SK-N-SH (cell line): Measurements from ENCODE around the gene GOLGA6C. TPM values are rescaled to one million over a fixed set of nuclear protein-coding genes. Genes with fewer than 3 reads are reported as not detected.
"Not testable (repeated sequence)": the region's sequence is repeated elsewhere in the genome, so short reads cannot be mapped to it uniquely, and the experiment has no call there.

Experiments used
- CTCF ChIA-PET: fragments of 300-600, 350-600 bp; formaldehyde crosslinking; extraction: SDS; loops from one replicate; lab custom pipeline; 2021; lab: Yijun Ruan, JAX
- POLR2A ChIA-PET: fragments of 350-600 bp; sonication (Branson Sonifier 250); formaldehyde crosslinking; extraction: SDS; loops from one replicate; lab custom pipeline; 2020; ENCODE audit warnings: antibody characterized with exemption, inconsistent platforms; lab: Yijun Ruan, JAX
- DNase-seq: peaks from one replicate; pipeline ENCODE4 v3.0.0; 2012
- H2AFZ ChIP-seq: fragments of 200-600 bp; sonication (generic); 2 replicates; pipeline ENCODE4 v1.8.1; 2016; ENCODE audit warnings: antibody characterized with exemption, mild to moderate bottlenecking, low read depth
- H3F3A ChIP-seq: fragments of 200-600 bp; sonication (generic); replicated peaks from 2 replicates; pipeline ENCODE3; 2016; ENCODE audit warnings: antibody characterized with exemption, mild to moderate bottlenecking; ENCODE audit not compliant: insufficient read depth
- H3K27ac ChIP-seq, 2 experiments: fragments of 200-500 bp in 1 of 2; fragments of 200-600 bp in 1 of 2; sonication (Bioruptor generic) in 1 of 2; sonication (generic), shearing (Covaris generic) in 1 of 2; 2 replicates each; pipeline versions ENCODE4 v1.5.1 to v1.6.1; 2014 to 2016; ENCODE audit warnings: low read depth in 2 of 2, inconsistent platforms in 1 of 2, low read length in 1 of 2, mild to moderate bottlenecking in 1 of 2, mixed read lengths in 1 of 2
- H3K27me3 ChIP-seq: fragments of 200-600 bp; sonication (generic), shearing (Covaris generic); 2 replicates; pipeline ENCODE4 v1.6.1; 2016; ENCODE audit warnings: mixed run types; ENCODE audit not compliant: insufficient read depth
- H3K36me3 ChIP-seq, 2 experiments: fragments of 200-500 bp in 1 of 2; fragments of 200-600 bp in 1 of 2; sonication (Bioruptor generic) in 1 of 2; sonication (generic) in 1 of 2; replicated peaks in 1 of 2; 2 replicates each; pipeline versions ENCODE3 to v1.5.1; 2014 to 2016; ENCODE audit warnings: low read length in 1 of 2, mild to moderate bottlenecking in 1 of 2; ENCODE audit not compliant: insufficient read depth in 2 of 2, control insufficient read depth in 1 of 2
- H3K4me1 ChIP-seq, 2 experiments: fragments of 200-500 bp in 1 of 2; fragments of 200-600 bp in 1 of 2; sonication (Bioruptor generic) in 1 of 2; sonication (generic), shearing (Covaris generic) in 1 of 2; 2 replicates each; pipeline versions ENCODE4 v1.5.1 to v1.6.1; 2014 to 2016; ENCODE audit warnings: low read depth in 1 of 2, low read length in 1 of 2, mixed run types in 1 of 2; ENCODE audit not compliant: insufficient read depth in 2 of 2, control insufficient read depth in 1 of 2
- H3K4me2 ChIP-seq: fragments of 200-600 bp; sonication (generic), shearing (Covaris generic); 2 replicates; pipeline ENCODE4 v1.6.1; 2017; ENCODE audit warnings: mixed run types
- H3K4me3 ChIP-seq, 2 experiments: fragments of 200-500 bp in 1 of 2; fragments of 200-600 bp in 1 of 2; sonication (Bioruptor generic) in 1 of 2; sonication (generic), shearing (Covaris generic) in 1 of 2; 2 replicates each; pipeline versions ENCODE4 v1.5.1 to v1.8.1; 2014 to 2016; ENCODE audit warnings: low read depth in 2 of 2, inconsistent platforms in 1 of 2, low read length in 1 of 2, mild to moderate bottlenecking in 1 of 2, mixed read lengths in 1 of 2, moderate library complexity in 1 of 2
- H3K79me2 ChIP-seq: fragments of 200-600 bp; sonication (generic); 2 replicates; pipeline ENCODE4 v1.8.1; 2017; ENCODE audit warnings: mild to moderate bottlenecking; ENCODE audit not compliant: insufficient read depth
- H3K9ac ChIP-seq: fragments of 200-600 bp; sonication (generic); 2 replicates; pipeline ENCODE4 v1.6.1; 2017; ENCODE audit warnings: mixed run types
- H3K9me2 ChIP-seq: fragments of 200-600 bp; sonication (generic); 2 replicates; pipeline ENCODE4 v1.6.1; 2017; ENCODE audit warnings: mixed run types
- H3K9me3 ChIP-seq: fragments of 200-600 bp; sonication (generic); 2 replicates; pipeline ENCODE4 v1.6.1; 2017; ENCODE audit warnings: mixed run types, mild to moderate bottlenecking, moderate library complexity
- H4K20me1 ChIP-seq: fragments of 200-600 bp; sonication (generic); 2 replicates; pipeline ENCODE4 v1.6.1; 2017; ENCODE audit warnings: mild to moderate bottlenecking, mixed run types; ENCODE audit not compliant: insufficient read depth
- EP300 ChIP-seq, 2 experiments: IDR thresholded peaks; 2 replicates each; pipeline versions ENCODE4 v1.4.0 to v1.6.1; 2012; ENCODE audit warnings: borderline replicate concordance in 1 of 2, low read depth in 1 of 2, low read length in 1 of 2
- EZH2phosphoT487 ChIP-seq: fragments of 200-600 bp; sonication (generic); IDR thresholded peaks from 2 replicates; pipeline ENCODE4 v1.6.1; 2017; ENCODE audit warnings: low read depth, mixed run types, mild to moderate bottlenecking, antibody characterized with exemption, moderate library complexity, borderline replicate concordance
- GATA2 ChIP-seq: sonication (generic); formaldehyde crosslinking; IDR thresholded peaks from 2 replicates; pipeline ENCODE4 v1.5.0; 2020; ENCODE audit warnings: mild to moderate bottlenecking, missing genetic modification reagents
- RAD21 ChIP-seq: IDR thresholded peaks from 2 replicates; pipeline ENCODE4 v1.6.1; 2012; ENCODE audit warnings: mild to moderate bottlenecking, low read length
- RFX5 ChIP-seq: IDR thresholded peaks from 2 replicates; pipeline ENCODE4 v1.6.1; 2012; ENCODE audit warnings: mild to moderate bottlenecking, improper control_type of control experiment, low read length
- YY1 ChIP-seq: IDR thresholded peaks from 2 replicates; pipeline ENCODE4 v1.4.0; 2012; ENCODE audit warnings: low read depth, mild to moderate bottlenecking
- WGBS: methylation state at CpG from one replicate; pipeline ENCODE4 v1.1.6; 2017; ENCODE audit warnings: low lambda C conversion rate; 5-methylcytosine and 5-hydroxymethylcytosine counted together
- polyA plus RNA-seq, 3 experiments: library from polyadenylated mRNA; depleted of rRNA; stranded (reverse); fragments of >200 nt; gene quantifications; 2 replicates each; pipeline ENCODE4 v1.2.3, GENCODE V29; 2012

GOLGA6C gene
- polyA plus RNA-seq, 1 of the 3 experiments (the other 2 are of a cell fraction), result not detected

- Histone ChIP-seq H3K79me2 (no peaks in the 10 kb centered on the region), H3K9me3 (no peaks in the 10 kb centered on the region), H3K27ac (no peak overlapping the region), H3F3A (no peaks in the 10 kb centered on the region), H4K20me1 (peaks cover 12% of the 10 kb centered on the region; the same call in 1 of the 2 replicates), H3K9me2 (no peaks in the 10 kb centered on the region), H3K4me2 (no peak overlapping the region), H2AFZ (no peak overlapping the region), H3K4me1 (no peaks in the 10 kb centered on the region; a peak in 1 of 4 replicates), H3K27me3 (no peaks in the 10 kb centered on the region), H3K36me3 (peaks cover 0 to 3% of the 10 kb centered on the region in 2 experiments), H3K4me3 (no peak overlapping the region), H3K9ac (no peak overlapping the region)
- ChIA-PET POLR2A (no interaction called here), CTCF (interaction anchor here (1.1 to 3.8 kb wide), 2 partner anchors 187 to 192 kb away, joined by 3 to 23 read pairs; no protein-coding TSS in a partner anchor)
- WGBS, result 98% methylated on average over 5 of the region's 6 CpGs
- DNase-seq, result no peak
- TF ChIP-seq RFX5 (no peak), GATA2 (no peak), EZH2phosphoT487 (no peak)
- TF ChIP-seq, all 33 proteins: peak for 0
Measured at GRCh38 chr15:75217012-75217411, 41.1 kb upstream of the GOLGA6C start.

- H3K9ac ChIP-seq, H3K79me2 ChIP-seq, POLR2A ChIA-PET, DNase-seq, CTCF ChIA-PET, H3K4me1 ChIP-seq, H3K27ac ChIP-seq, H3K4me2 ChIP-seq, H2AFZ ChIP-seq, H4K20me1 ChIP-seq, H3K9me2 ChIP-seq, H3K36me3 ChIP-seq, H3F3A ChIP-seq, H3K27me3 ChIP-seq, H3K4me3 ChIP-seq, H3K9me3 ChIP-seq: not testable (repeated sequence)
- 86% methylated on average over 3 of the region's 3 CpGs for WGBS
Measured at GRCh38 chr15:75217574-75217973, 40.6 kb upstream of the GOLGA6C start.

GRCh38 chr15:75219507-75219929, 38.6 kb upstream of the GOLGA6C start:
- H3K27me3 ChIP-seq, H3K4me3 ChIP-seq, H2AFZ ChIP-seq, H3K79me2 ChIP-seq, H3K9me2 ChIP-seq, H3F3A ChIP-seq, H3K9ac ChIP-seq, H3K9me3 ChIP-seq, H3K4me1 ChIP-seq, POLR2A ChIA-PET, H3K4me2 ChIP-seq, H3K27ac ChIP-seq, DNase-seq, H3K36me3 ChIP-seq, H4K20me1 ChIP-seq: not testable (repeated sequence)
- WGBS, result 86% methylated on average over 2 of the region's 4 CpGs
- CTCF ChIA-PET, result interaction anchor here (1.1 to 1.7 kb wide), 2 partner anchors 15 to 190 kb away, joined by 3 to 8 read pairs; no protein-coding TSS in a partner anchor

GRCh38 chr15:75223688-75224087, 34.4 kb upstream of the GOLGA6C start:
- 72% methylated on average over 4 of the region's 6 CpGs for WGBS
- no peaks in the 10 kb centered on the region for H3K9me3 ChIP-seq
- CTCF ChIA-PET, result interaction anchor here (1.2 to 1.4 kb wide), 2 partner anchors 22 to 194 kb away, joined by 4 to 5 read pairs; partner anchors contain the start of gene C15orf39

More at GRCh38 chr15:75223688-75224087, 34.4 kb upstream of the GOLGA6C start:
- no peak overlapping the region for H3K4me3 ChIP-seq
- no peak overlapping the region for H3K9ac ChIP-seq
- no peaks in the 10 kb centered on the region for H3K4me1 ChIP-seq
- no peaks in the 10 kb centered on the region for H3K27me3 ChIP-seq
- H3K9me2 ChIP-seq, result no peaks in the 10 kb centered on the region
- H3F3A ChIP-seq, result no peaks in the 10 kb centered on the region
- TF ChIP-seq RAD21 (no peak), EP300 (IDR thresholded peaks at IDR 0.05; ENCODE audit: borderline replicate concordance in 1 of 2, low read depth in 1 of 2, low read length in 1 of 2) (no peak), YY1 (no peak), EZH2phosphoT487 (no peak)
- no peak for DNase-seq
- H3K79me2 ChIP-seq, result no peaks in the 10 kb centered on the region
- H3K36me3 ChIP-seq, result no peaks in the 10 kb centered on the region
- no peak overlapping the region for H2AFZ ChIP-seq
- H4K20me1 ChIP-seq, result no peaks in the 10 kb centered on the region
- H3K4me2 ChIP-seq, result no peak overlapping the region
- no peak overlapping the region for H3K27ac ChIP-seq
- POLR2A ChIA-PET, result no interaction called here
